ENCODE measurements around the gene FAM174C. TPM values are rescaled to one million over a fixed set of nuclear protein-coding genes. Genes with fewer than 3 reads are reported as not detected.

FAM174C gene
- total and polyA plus RNA-seq, 10 of the 15 experiments (the other 5 are each of a cell fraction or from before 2014, with no cell fraction given) = 0.89 to 94.6 (median 43.6) TPM

- peak overlapping the region; percentile 98 for H3K4me3 ChIP-seq
- no peaks in the 10 kb centered on the region for H3K9me3 ChIP-seq (replicated peaks; ENCODE audit: control insufficient read depth, insufficient read depth, low read length)
- peaks cover 36% of the 10 kb centered on the region for H3K4me1 ChIP-seq (ENCODE audit: control insufficient read depth, insufficient read depth, low read length)
- BruUV-seq (replicated peaks) = no TSS peak
- peaks cover 66% of the 10 kb centered on the region for H3K79me2 ChIP-seq (ENCODE audit: control insufficient read depth, insufficient read depth, low read length)
- ATAC-seq (no peak), DNase-seq (ENCODE audit: low read depth, low spot score) (no peak), FAIRE-seq (no peak)
- SMC1A ChIA-PET (ENCODE audit: uncharacterized antibody, unreplicated experiment) = interaction anchor here (0.7 kb wide), 1 partner anchor 28 kb away, joined by 3 read pairs; no protein-coding TSS in a partner anchor
- CTCF ChIA-PET = interaction anchor here (4.0 kb wide), 1 partner anchor 28 kb away, joined by 32 read pairs; no protein-coding TSS in a partner anchor
- H3K27ac ChIP-seq (ENCODE audit: control insufficient read depth, insufficient read depth) = no peak overlapping the region
- H3K36me3 ChIP-seq (ENCODE audit: control insufficient read depth in 2 of 2, insufficient read depth in 2 of 2, low read length in 1 of 2) = peaks cover 34 to 35% of the 10 kb centered on the region in 2 experiments
- RAD21 ChIA-PET (ENCODE audit: unreplicated experiment) = interaction anchor here (1.2 kb wide), 1 partner anchor 27 kb away, joined by 3 read pairs; no protein-coding TSS in a partner anchor
- no peaks in the 10 kb centered on the region; the same call in 1 of the 2 replicates for H4K20me1 ChIP-seq (ENCODE audit: control insufficient read depth, insufficient read depth)
- H3K27me3 ChIP-seq (replicated peaks in 1 of 2; ENCODE audit: control insufficient read depth in 2 of 2, insufficient read depth in 2 of 2, low read length in 1 of 2) = no peaks in the 10 kb centered on the region
- POLR2A ChIA-PET = interaction anchor here (0.5 to 1.0 kb wide), 4 partner anchors 19 to 175 kb away, joined by 3 to 6 read pairs (median 4); no protein-coding TSS in a partner anchor
- in situ Hi-C loops (cut with MboI) (no loop called here), intact Hi-C loops (cut with micrococcal nuclease; ENCODE audit: unreplicated experiment) (no loop called here)
- H3K4me2 ChIP-seq (ENCODE audit: control insufficient read depth, insufficient read depth) = peak overlapping the region; percentile 99
- peak; percentile 51; the same call in 1 of the 2 replicates for TF ChIP-seq POLR2A (IDR thresholded peaks at IDR 0.05; ENCODE audit: low read depth, low read length)
- TF ChIP-seq ESRRA (IDR thresholded peaks at IDR 0.05; ENCODE audit: low read length) = no peak
- peak; percentile 23; the same call in 1 of the 2 replicates for TF ChIP-seq POLR2AphosphoS5 (IDR thresholded peaks at IDR 0.05; ENCODE audit: low read length)
- H3K9ac ChIP-seq (ENCODE audit: control insufficient read depth, insufficient read depth, low read length) = no peak overlapping the region
- WGBS (ENCODE audit: insufficient coverage, insufficient replicate concordance, low lambda C conversion rate, missing lambda C conversion rate) = 93% methylated on average over 37 of the region's 37 CpGs
- no peak overlapping the region for H2AFZ ChIP-seq (ENCODE audit: control insufficient read depth, low read depth, low read length)
Measured at GRCh38 chr19:1271528-1272422, 3.6 kb upstream of the FAM174C start.

Measured in GM12878 (cell line).